Colon (tissue), 2 donors: ENCODE measurements around the gene KCTD7.
"Not testable (repeated sequence)": the region's sequence is repeated elsewhere in the genome, so short reads cannot be mapped to it uniquely, and the experiment has no call there.

ENCODE experiments used
- FAIRE-seq: peaks from 2 replicates; lab custom pipeline; 2012; peaks lifted over from hg19 to GRCh38; lab: Jason Lieb, UNC
- donor health status: control.
- donor health status: control.

KCTD7 gene

GRCh38 chr7:66654275-66655112 lies 25.8 kb downstream of the KCTD7 start:
- no peak for FAIRE-seq

- FAIRE-seq: not testable (repeated sequence)
Measured at GRCh38 chr7:66655113-66655806, 26.6 kb downstream of the KCTD7 start.

GRCh38 chr7:66655826-66656485 lies 27.3 kb downstream of the KCTD7 start:
- FAIRE-seq: not testable (repeated sequence)

GRCh38 chr7:66657798-66658197 lies 29.1 kb downstream of the KCTD7 start:
- no peak for FAIRE-seq

DNA sequence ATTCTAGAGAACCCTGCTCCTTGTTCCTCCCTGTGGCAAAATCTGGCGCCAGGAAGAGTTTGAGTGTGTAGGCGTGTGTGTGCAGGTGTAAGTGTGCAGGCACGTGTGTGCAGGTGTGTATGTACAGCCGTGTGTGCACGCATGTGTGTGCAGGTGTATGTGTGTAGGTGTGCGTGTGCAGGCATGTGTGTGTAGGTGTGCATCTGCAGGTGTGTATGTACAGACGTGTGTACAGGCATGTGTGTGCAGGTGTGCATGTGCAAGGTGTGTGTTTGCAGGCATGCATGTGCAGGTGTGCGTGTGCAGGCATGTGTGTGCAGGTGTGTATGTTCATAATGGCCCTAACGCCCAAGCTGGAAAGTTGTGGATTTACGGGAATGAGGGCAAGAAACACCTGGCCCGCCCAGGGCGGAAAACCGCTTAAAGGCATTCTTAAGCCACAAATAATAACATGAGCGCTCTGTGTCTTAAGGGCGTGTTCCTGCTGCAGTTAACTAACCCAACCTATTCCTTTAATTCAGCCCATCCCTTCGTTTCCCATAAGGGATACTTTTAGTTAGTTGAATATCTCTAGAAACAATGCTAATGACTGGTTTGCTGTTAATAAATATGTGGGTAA lies 34.1 kb downstream of the KCTD7 start:
- no peak for FAIRE-seq

- no peak for FAIRE-seq
Measured at GRCh38 chr7:66664590-66665293, 36.1 kb downstream of the KCTD7 start.

- no peak for FAIRE-seq
Measured at GRCh38 chr7:66666313-66666952, 37.8 kb downstream of the KCTD7 start.

GRCh38 chr7:66667023-66667728 lies 38.5 kb downstream of the KCTD7 start:
- FAIRE-seq: no peak

DNA sequence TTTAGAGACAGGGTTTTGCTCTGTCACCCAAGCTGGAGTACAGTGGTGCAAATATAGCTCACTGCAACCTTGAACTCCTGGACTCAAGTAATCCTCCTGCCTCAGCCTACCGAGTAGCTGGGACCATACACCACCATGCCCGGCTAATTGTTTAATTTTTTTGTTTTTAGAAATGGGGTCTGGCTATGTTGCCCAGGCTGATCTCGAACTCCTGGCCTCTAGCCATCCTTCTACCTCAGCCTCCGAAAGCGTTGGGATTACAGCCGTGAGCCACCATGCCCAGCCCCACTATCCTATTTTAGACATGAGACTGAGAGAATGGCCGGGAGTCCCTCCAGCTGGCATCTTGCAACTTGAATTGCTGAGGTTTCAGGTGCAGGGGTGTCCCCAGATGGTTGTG lies 39.4 kb downstream of the KCTD7 start:
- FAIRE-seq: no peak

- no peak for FAIRE-seq
Measured at GRCh38 chr7:66668677-66669076, 40.0 kb downstream of the KCTD7 start.

GRCh38 chr7:66669088-66669487 lies 40.4 kb downstream of the KCTD7 start:
- no peak for FAIRE-seq

GRCh38 chr7:66669496-66669895 lies 40.8 kb downstream of the KCTD7 start:
- no peak for FAIRE-seq

DNA sequence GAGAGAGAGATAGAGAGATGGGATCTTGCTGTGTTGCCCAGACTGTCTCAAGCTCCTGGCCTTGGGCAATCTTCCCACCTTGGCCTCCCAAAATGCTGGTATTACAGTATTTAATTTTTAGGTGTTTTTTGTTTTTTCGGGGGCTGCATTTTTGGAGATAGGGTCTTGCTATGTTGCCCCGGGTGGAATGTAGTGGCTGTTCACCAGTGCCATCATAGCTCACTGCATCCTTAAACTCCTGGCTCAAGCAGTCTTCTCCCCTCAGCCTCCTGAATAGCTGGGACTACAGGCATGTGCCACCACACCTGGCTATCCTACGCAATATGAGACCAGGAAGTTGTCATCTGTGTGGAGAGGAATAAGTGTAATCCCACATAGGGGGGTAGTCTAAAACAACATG lies 42.4 kb downstream of the KCTD7 start:
- no peak for FAIRE-seq

- FAIRE-seq: not testable (repeated sequence)
Measured at GRCh38 chr7:66671486-66671885, 42.8 kb downstream of the KCTD7 start.

DNA sequence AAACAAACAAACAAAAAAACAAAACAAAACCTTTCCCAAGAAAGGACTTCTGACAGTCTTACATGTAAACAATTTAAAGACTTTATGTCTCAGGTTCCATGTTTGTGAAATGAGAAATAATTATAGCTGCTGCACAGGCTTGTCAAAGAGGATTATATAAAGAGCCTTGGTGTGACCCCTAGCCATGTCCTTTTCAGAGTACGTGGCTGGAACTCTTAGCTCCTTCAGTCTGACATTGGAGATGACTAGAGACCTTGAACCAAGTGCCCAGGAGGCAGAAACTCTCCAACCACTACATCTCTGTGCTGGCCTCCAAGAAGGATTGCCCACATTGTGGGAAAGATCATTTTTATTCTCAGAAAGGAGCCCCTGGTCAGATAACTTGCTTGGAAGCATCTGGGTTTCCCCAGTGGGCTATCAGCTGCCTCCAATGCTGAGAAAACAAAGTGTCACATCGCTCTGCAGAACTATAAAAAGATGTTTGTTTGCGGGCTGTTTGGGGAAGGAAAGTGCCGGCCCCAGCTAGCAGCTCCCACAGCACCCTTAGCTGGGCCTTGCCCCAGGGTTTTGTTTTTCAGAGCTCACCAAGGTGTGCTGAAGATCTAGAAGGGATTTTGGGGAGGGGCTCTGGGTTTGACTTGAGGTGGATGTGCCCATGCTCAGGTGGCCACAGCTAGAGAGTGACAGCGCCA lies 43.9 kb downstream of the KCTD7 start:
- not testable (repeated sequence) for FAIRE-seq

DNA sequence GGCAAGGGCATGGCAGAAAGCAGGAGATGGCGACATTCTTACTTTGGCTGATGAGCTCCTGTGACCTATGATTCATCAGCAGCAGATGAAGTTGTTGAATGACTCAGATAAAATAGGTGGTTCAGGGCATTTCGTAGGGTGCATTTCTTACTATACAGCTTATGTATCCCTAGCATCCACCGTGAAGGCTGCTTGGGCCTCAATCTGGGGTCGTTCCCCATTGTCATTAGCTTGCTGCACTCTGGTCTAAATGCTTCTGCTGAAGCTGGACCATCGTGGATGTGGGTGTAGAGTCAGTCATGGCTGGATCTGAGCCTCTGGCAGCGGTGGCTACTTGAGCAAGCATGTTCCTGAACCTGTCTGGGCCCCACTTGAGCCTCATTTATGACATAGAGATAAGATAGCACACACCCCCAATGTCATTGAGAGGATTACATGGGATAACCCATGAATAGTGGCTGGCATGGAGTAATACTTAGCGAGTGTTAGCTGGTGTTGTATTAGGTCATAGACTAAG lies 44.5 kb downstream of the KCTD7 start:
- not testable (repeated sequence) for FAIRE-seq

- no peak for FAIRE-seq
Measured at GRCh38 chr7:66679633-66680244, 51.1 kb downstream of the KCTD7 start.

DNA sequence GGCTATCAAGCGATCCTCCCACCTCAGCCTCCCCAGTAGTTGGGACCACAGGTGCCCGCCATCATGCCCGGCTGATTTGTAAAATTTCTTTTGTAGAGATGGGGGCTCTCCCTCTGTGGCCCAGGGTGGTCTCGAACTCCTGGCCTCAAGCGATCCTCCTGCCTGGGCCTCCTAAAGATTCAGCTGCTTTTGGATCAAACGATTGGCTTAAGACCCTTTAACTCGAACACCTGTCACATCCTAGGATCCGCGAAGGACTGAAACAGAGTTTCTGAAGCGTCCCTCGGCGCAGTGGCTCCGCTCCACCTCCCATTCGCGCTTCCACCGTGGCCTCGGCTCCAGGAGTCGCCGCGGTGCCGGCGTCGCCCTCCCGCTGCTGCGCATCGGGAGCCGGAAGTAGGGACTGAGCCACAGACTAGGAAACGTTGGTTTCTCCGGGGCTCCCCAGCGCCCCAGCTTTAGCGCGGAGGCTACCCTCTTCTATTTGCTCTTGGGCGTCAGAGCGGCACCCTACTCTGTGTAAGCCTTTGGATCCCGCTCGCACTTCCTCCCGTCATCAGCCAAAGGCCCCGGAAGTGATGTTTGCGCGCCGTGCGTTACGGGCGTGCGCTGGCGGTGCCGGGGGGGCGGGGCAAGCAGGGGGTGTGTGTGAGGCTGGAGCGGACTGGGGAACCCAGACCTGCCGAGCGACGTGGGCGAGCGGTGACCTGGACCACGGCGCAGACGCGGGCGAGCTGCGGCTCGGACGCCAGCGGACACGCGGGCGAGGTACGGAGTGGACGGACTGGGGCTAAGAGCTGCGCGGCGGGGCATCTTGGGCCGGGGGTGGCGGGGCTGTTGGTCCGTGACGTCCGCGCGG lies 53.0 kb downstream of the KCTD7 start:
- FAIRE-seq: no peak
